Retinal pigment epithelial cell (primary cell): ENCODE data around the gene SLC2A9.
"Not testable (repeated sequence)": the region's sequence is repeated elsewhere in the genome, so short reads cannot be mapped to it uniquely, and the experiment has no call there.

Experiments
- DNase-seq: peaks from one replicate; pipeline ENCODE4 v3.0.0-alpha.2; 2010; ENCODE audit warnings: low read depth
- H3K4me3 ChIP-seq: 2 replicates; pipeline ENCODE4 v1.5.1; 2011; ENCODE audit warnings: mild to moderate bottlenecking, low read length, control low read depth, moderate library complexity
- CTCF ChIP-seq: conservative IDR thresholded peaks from 2 replicates; pipeline ENCODE4 v1.5.1; 2011; ENCODE audit warnings: low read depth, low read length, control low read depth, inconsistent platforms

Gene SLC2A9

GRCh38 chr4:9913846-9914245 is 107.5 kb downstream of the SLC2A9 start:
- no peak for TF ChIP-seq CTCF
- H3K4me3 ChIP-seq: no peak overlapping the region
- no peak for DNase-seq

DNA sequence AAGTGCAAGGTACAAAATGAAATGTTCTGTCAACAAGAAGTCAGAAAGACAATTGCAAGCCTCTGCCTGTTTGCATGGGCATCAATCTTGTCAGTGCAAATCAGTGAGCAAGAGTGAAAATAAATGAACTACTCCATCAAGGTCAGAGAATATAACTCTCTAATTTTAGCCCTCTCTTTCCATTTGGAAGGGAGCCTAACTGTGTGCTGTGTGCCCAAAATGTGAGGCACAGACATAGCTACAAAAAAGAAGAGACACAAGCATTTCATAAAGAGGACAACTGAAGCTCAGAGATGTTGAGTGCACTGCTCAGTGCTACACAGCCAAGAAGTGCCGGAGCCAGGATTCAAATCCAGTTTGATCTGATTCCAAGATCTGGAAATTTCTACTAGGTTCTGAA is 114.3 kb downstream of the SLC2A9 start:
- DNase-seq: no peak
- no peak for TF ChIP-seq CTCF
- H3K4me3 ChIP-seq: no peak overlapping the region

GRCh38 chr4:9904976-9905587 is 116.2 kb downstream of the SLC2A9 start:
- DNase-seq: no peak
- no peak overlapping the region for H3K4me3 ChIP-seq
- TF ChIP-seq CTCF: no peak

DNA sequence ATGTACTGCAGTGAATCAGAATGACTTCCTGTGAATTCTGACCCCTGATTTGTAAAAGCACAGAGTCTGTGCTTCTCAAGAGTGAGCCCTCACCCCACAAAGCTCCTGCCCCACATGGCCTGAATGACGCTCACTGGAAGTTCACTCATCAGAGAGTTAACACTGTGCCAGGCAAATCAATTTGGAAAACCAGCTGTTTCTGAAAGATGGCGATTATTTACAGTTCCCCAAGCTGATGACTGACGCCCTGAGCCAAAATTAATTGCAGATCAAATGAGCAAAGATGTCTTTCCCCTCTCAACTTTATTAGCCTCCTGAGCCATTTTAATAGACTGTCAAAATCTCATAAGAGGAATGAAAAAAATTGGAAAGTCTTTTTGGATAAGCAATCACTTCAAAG is 118.0 kb downstream of the SLC2A9 start:
- DNase-seq: no peak
- H3K4me3 ChIP-seq: no peak overlapping the region
- no peak for TF ChIP-seq CTCF

DNA sequence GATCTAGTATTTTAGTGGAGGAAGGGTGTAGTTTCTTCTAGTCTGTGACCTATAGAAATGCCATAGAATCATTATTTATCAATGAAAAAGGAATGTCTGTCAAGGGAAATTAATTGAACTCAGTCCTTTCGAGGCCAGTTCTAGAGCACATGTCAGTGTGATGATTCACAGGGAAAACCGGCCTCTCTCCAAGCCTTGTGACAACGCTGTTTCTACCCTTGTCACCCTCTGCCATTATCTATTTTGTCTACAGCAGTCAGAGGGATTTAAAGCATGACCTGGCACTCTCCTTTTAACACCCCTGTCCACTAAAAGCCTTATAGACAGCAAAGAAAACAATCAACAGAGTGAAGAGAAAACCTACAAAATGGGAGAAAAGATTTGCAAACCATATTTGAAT is 120.0 kb downstream of the SLC2A9 start:
- TF ChIP-seq CTCF: no peak
- H3K4me3 ChIP-seq: no peak overlapping the region
- no peak for DNase-seq

DNA sequence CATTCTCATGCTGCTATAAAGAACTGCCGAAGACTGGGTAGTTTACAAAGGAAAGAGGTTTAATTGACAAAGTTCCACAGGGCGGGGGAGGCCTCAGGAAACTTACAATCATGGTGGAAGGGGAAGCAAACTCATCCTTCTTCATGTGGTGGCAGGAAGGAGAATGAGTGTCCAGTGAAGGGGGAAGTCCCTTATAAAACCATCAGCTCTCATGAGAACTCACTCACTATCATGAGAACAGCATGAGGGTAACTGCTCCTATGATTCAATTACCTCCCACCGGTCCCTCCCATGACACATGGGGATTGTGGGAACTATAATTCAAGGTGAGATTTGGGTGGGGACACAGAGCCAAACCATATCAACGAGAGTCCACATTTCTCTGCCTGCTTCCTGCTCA is 120.7 kb downstream of the SLC2A9 start:
- DNase-seq, H3K4me3 ChIP-seq: not testable (repeated sequence)

GRCh38 chr4:9899306-9900055 is 121.8 kb downstream of the SLC2A9 start:
- no peak overlapping the region for H3K4me3 ChIP-seq
- DNase-seq: no peak
- no peak for TF ChIP-seq CTCF
